Activated T-cell treated with anti-CD3 and anti-CD28 coated beads, Interleukin-2, amount 50 U/mL, for 72 hours (primary cell): ENCODE data around the gene DOK6. TPM values are rescaled to one million over a fixed set of nuclear protein-coding genes. Genes with fewer than 3 reads are reported as not detected.
A peak's percentile ranks its signal among the peaks of the same experiment; 100 is the strongest.
"Not testable (repeated sequence)": the region's sequence is repeated elsewhere in the genome, so short reads cannot be mapped to it uniquely, and the experiment has no call there.

Experiments
- ATAC-seq, 2 donors: fragments of 150-1000 bp; cut with Tn5 transposase; replicated peaks in 1 of 2; 2 replicates each; pipeline ENCODE4 v1.10.0; 2021; ENCODE audit warnings: moderate library complexity in 2 of 2, mild to moderate bottlenecking in 1 of 2
- DNase-seq, 2 donors: peaks; one replicate each; pipeline ENCODE4 v3.0.0; 2021 to 2022; ENCODE audit warnings: mixed read lengths in 1 of 2
- H3K27ac Mint-ChIP-seq: one replicate; pipeline ENCODE4 v1.8.0; 2022; ENCODE audit warnings: mild to moderate bottlenecking, moderate library complexity, mixed read lengths
- H3K27me3 Mint-ChIP-seq: one replicate; pipeline ENCODE4 v1.8.0; 2022; ENCODE audit warnings: low read depth, mixed read lengths
- H3K36me3 Mint-ChIP-seq, 2 donors: one replicate each; pipeline ENCODE4 v1.8.0; 2022; ENCODE audit warnings: mixed read lengths in 2 of 2, mild to moderate bottlenecking in 1 of 2; ENCODE audit not compliant: insufficient read depth in 2 of 2
- H3K4me1 Mint-ChIP-seq: one replicate; pipeline ENCODE4 v1.8.0; 2022; ENCODE audit warnings: low read depth, mixed read lengths
- H3K4me3 Mint-ChIP-seq, 2 donors: one replicate each; pipeline ENCODE4 v1.8.0; 2022; ENCODE audit warnings: mild to moderate bottlenecking in 2 of 2, mixed read lengths in 2 of 2, moderate library complexity in 2 of 2
- H3K9me3 Mint-ChIP-seq, 2 donors: one replicate each; pipeline ENCODE4 v1.8.0; 2022; ENCODE audit warnings: mixed read lengths in 2 of 2
- total RNA-seq, 2 donors: library from RNA; stranded (reverse); gene quantifications; one replicate each; pipeline ENCODE4 v1.2.3, GENCODE V29; 2022

Gene DOK6
- total RNA-seq = not detected

DNA sequence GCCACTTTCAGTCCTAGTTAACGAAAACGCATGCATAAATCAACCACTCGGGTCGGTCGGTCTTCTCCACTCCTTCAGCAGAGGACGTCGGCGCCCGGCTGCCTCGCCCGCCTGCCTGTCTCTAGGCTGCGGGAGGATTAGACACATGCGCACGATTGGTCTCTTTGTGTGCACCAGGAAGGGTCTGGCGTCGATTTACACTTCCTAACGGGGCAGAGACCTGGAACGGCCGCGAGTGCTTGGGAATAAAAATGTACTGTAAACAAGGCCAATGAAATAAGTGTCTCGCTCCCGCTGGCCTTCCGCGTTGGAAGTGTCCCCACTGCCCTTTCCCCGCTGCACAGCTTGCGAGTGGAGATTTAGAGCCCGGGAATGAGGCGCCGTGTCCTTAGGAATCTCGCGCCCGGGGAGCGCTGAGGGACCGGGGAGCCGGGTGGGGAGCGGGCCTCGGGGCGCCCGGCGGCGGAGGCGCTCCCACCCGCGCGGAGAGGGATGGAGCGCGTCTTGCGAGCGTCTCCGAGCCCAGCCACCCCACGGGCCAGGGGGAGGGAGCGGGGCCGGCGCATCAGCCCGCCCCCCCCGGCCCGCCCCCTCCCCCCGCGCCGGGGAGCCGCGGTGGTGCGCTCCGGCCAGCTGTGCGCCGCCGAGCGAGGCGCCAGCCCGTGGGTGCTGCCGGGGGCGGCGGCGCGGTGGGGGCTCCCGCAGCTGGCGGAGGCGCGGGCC, at the start of gene DOK6:
Gene DOK6 (plus strand): TSS at position 636 of the 723 bp plus-strand sequence.
- no peak within 1 kb of the TSS for H3K27ac Mint-ChIP-seq
- peaks cover 60% of the 10 kb centered on the region for H3K27me3 Mint-ChIP-seq
- DNase-seq = peak in 1 of 2 donors; percentile 16
- peaks cover 14% of the 10 kb centered on the region for H3K4me1 Mint-ChIP-seq
- peak; percentile 48 to 49 for ATAC-seq
- no peaks in the 10 kb centered on the region for H3K9me3 Mint-ChIP-seq
- peak within 1 kb of the TSS; percentile 76 to 77 for H3K4me3 Mint-ChIP-seq
- no peaks in the 10 kb centered on the region for H3K36me3 Mint-ChIP-seq

DNA sequence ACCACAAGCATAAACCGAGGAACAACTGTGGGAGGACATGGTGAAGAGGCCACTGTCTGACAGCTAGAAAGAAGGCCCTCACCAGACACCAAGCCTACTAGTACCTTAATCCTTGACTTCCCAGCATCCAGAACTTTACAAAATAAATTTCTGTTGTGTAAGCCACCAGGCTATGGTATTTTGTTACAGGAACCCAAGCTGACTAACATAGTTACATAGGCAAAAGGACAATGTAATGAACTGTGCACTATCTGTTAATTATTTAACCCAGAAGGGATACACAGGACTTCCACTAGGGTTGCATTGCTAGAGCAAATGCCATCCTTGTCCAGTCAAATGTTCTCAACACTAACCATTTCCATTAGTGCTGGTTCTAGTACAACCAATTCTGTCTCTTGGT, 47.7 kb upstream of the DOK6 start:
- ATAC-seq (no peak), DNase-seq (no peak)
- peaks cover 0 to 2% of the 10 kb centered on the region in 2 donors for H3K9me3 Mint-ChIP-seq
- no peak overlapping the region for H3K4me3 Mint-ChIP-seq
- no peaks in the 10 kb centered on the region for H3K27me3 Mint-ChIP-seq
- H3K27ac Mint-ChIP-seq = no peak overlapping the region
- no peaks in the 10 kb centered on the region for H3K36me3 Mint-ChIP-seq
- H3K4me1 Mint-ChIP-seq = no peaks in the 10 kb centered on the region

GRCh38 chr18:69357590-69357989, 43.1 kb upstream of the DOK6 start:
- Mint-ChIP-seq H3K9me3 (peaks cover 5 to 8% of the 10 kb centered on the region in 2 donors), H3K27me3 (no peaks in the 10 kb centered on the region), H3K36me3 (peaks cover 3% of the 10 kb centered on the region in 2 donors), H3K4me1 (no peaks in the 10 kb centered on the region), H3K4me3 (no peak overlapping the region), H3K27ac (no peak overlapping the region)
- DNase-seq = no peak
- no peak for ATAC-seq

DNA sequence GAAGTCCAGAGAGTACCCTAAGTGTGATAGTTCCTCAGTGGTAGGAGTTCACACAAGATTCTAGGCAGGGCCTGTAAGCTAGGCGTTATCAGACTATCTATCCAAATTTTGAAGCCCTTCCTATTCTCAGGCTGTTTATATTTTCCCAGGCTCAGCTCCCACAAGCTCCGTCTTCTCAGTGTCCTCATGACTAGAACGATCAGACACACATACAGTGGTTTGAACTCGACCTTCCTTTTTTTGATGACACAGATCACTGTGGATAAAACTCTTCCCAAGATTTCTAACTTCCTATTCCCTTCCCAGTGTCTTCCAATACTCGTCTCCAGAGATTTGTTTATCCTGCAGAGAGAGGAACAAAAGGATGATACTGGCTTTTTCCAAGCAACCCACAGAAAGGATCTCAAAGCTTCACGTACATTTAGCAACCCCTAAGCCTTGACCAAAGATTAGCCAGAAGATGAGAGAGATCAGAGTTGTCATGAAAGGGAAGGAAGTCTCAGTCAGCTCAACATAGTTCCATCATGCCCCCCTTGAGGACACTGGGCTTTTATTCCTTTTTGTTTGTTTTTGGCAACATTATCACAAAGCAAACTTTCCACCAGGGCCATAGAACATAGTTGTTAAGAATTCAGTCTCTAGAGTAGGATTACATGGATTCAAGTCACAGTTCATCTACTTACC, 42.3 kb upstream of the DOK6 start:
- Mint-ChIP-seq H3K36me3 (peaks cover 3% of the 10 kb centered on the region in 2 donors), H3K4me1 (no peaks in the 10 kb centered on the region), H3K9me3 (peaks cover 5 to 8% of the 10 kb centered on the region in 2 donors), H3K27ac (no peak overlapping the region), H3K4me3 (no peak overlapping the region), H3K27me3 (no peaks in the 10 kb centered on the region)
- ATAC-seq (no peak), DNase-seq (no peak)

- H3K36me3 Mint-ChIP-seq, H3K4me3 Mint-ChIP-seq, H3K4me1 Mint-ChIP-seq, ATAC-seq, H3K27ac Mint-ChIP-seq, H3K27me3 Mint-ChIP-seq, H3K9me3 Mint-ChIP-seq, DNase-seq: not testable (repeated sequence)
Measured at GRCh38 chr18:69359768-69360167, 40.9 kb upstream of the DOK6 start.

- Mint-ChIP-seq H3K27ac (no peak overlapping the region), H3K9me3 (peaks cover 2 to 5% of the 10 kb centered on the region in 2 donors), H3K36me3 (no peaks in the 10 kb centered on the region), H3K4me1 (no peaks in the 10 kb centered on the region), H3K4me3 (no peak overlapping the region), H3K27me3 (no peaks in the 10 kb centered on the region)
- no peak for ATAC-seq
- no peak for DNase-seq
Measured at GRCh38 chr18:69364930-69365329, 35.8 kb upstream of the DOK6 start.

GRCh38 chr18:69365658-69366057, 35.0 kb upstream of the DOK6 start:
- H3K27me3 Mint-ChIP-seq = no peaks in the 10 kb centered on the region
- H3K27ac Mint-ChIP-seq = no peak overlapping the region
- H3K4me1 Mint-ChIP-seq = no peaks in the 10 kb centered on the region
- no peaks in the 10 kb centered on the region for H3K36me3 Mint-ChIP-seq
- ATAC-seq = no peak
- no peak for DNase-seq
- no peak overlapping the region for H3K4me3 Mint-ChIP-seq
- H3K9me3 Mint-ChIP-seq = peaks cover 0 to 2% of the 10 kb centered on the region in 2 donors

DNA sequence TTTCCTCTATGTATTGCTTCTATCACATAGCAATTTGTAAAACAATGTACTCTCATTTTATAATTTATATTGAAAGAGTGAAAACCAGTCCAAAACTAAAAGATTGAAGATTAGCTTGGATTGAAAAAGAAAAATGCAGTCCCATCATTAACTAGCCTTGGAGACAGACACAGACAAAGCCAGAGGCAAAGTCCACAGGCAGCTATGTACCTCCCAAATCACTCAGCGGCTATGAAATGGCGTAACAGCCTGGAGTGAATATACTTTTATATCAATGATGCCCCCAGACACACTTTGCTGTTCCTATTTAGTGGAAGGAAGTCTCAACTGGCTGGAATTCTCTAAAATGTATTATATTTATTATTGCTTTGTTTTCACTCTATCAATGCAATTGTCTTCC, 33.6 kb upstream of the DOK6 start:
- H3K4me1 Mint-ChIP-seq = no peaks in the 10 kb centered on the region
- no peaks in the 10 kb centered on the region for H3K36me3 Mint-ChIP-seq
- no peak overlapping the region for H3K27ac Mint-ChIP-seq
- H3K4me3 Mint-ChIP-seq = no peak overlapping the region
- no peaks in the 10 kb centered on the region for H3K9me3 Mint-ChIP-seq
- DNase-seq (no peak), ATAC-seq (no peak)
- H3K27me3 Mint-ChIP-seq = no peaks in the 10 kb centered on the region

GRCh38 chr18:69371729-69372128, 29.0 kb upstream of the DOK6 start:
- no peak overlapping the region for H3K27ac Mint-ChIP-seq
- H3K9me3 Mint-ChIP-seq = peaks cover 0 to 2% of the 10 kb centered on the region in 2 donors

GRCh38 chr18:69380324-69380723, 20.4 kb upstream of the DOK6 start:
- no peak overlapping the region for H3K4me3 Mint-ChIP-seq
- ATAC-seq (no peak), DNase-seq (no peak)
- H3K9me3 Mint-ChIP-seq = peaks cover 1 to 2% of the 10 kb centered on the region in 2 donors
- H3K36me3 Mint-ChIP-seq = no peaks in the 10 kb centered on the region
- no peak overlapping the region for H3K27ac Mint-ChIP-seq
- H3K4me1 Mint-ChIP-seq = no peaks in the 10 kb centered on the region
- peaks cover 10% of the 10 kb centered on the region for H3K27me3 Mint-ChIP-seq

More at GRCh38 chr18:69371729-69372128, 29.0 kb upstream of the DOK6 start:
- no peak overlapping the region for H3K4me3 Mint-ChIP-seq
- DNase-seq = no peak
- no peaks in the 10 kb centered on the region for H3K36me3 Mint-ChIP-seq
- no peak for ATAC-seq
- no peaks in the 10 kb centered on the region for H3K4me1 Mint-ChIP-seq
- peaks cover 5% of the 10 kb centered on the region for H3K27me3 Mint-ChIP-seq

GRCh38 chr18:69383186-69383585, 17.5 kb upstream of the DOK6 start:
- ATAC-seq (no peak), DNase-seq (no peak)
- H3K9me3 Mint-ChIP-seq = peaks cover 0 to 1% of the 10 kb centered on the region in 2 donors
- no peak overlapping the region for H3K27ac Mint-ChIP-seq
- no peak overlapping the region for H3K4me3 Mint-ChIP-seq
- no peaks in the 10 kb centered on the region for H3K4me1 Mint-ChIP-seq
- peaks cover 6% of the 10 kb centered on the region for H3K27me3 Mint-ChIP-seq
- H3K36me3 Mint-ChIP-seq = no peaks in the 10 kb centered on the region

DNA sequence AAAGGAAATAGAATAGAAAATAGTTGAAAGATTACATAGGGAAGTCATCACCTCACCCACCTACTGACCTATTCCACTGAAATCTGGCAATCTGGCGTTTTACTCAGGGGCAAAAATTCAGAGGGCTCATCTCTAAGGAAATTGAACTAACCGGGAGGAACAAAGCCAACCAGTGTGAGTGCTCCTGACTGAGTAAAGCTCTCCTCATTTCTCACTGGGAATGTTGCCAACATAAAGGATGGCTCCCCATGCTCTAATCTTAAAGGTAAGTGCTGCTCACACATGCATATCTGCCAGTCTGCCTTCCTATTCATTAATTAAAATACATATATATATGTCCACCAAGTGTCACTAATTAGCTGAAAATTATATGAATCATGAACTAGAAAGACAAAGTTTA, 13.5 kb upstream of the DOK6 start:
- Mint-ChIP-seq H3K27me3 (no peaks in the 10 kb centered on the region), H3K9me3 (no peaks in the 10 kb centered on the region), H3K27ac (no peak overlapping the region), H3K36me3 (no peaks in the 10 kb centered on the region), H3K4me3 (no peak overlapping the region), H3K4me1 (no peaks in the 10 kb centered on the region)
- DNase-seq (no peak), ATAC-seq (no peak)

DNA sequence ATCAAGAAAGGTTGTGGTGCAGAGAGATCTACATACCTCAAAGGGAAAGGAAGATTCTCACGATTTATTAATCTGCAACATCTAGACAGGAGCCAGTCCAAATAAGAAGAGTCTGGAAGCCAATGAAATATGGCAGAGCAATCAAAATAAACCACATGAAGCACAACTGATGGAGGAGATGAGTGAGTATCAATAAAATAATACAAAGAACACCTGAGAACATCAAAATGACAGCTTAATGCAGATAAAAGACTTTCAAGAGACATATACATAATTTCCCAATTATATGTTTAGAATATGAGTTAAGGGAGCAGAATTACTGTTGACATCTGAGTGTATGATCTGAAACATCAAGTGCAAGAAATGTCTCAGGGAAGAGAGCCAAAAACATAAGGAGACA, 12.5 kb upstream of the DOK6 start:
- no peaks in the 10 kb centered on the region for H3K4me1 Mint-ChIP-seq
- H3K4me3 Mint-ChIP-seq = no peak overlapping the region
- H3K36me3 Mint-ChIP-seq = no peaks in the 10 kb centered on the region
- H3K9me3 Mint-ChIP-seq = no peaks in the 10 kb centered on the region
- no peak for ATAC-seq
- no peaks in the 10 kb centered on the region for H3K27me3 Mint-ChIP-seq
- no peak overlapping the region for H3K27ac Mint-ChIP-seq
- DNase-seq = no peak
